ENCODE results near the gene OSBPL5.

GRCh38 chr11:3037945-3038271 lies 127.2 kb downstream of the OSBPL5 start:
- TF ChIP-seq, protein P1, sequence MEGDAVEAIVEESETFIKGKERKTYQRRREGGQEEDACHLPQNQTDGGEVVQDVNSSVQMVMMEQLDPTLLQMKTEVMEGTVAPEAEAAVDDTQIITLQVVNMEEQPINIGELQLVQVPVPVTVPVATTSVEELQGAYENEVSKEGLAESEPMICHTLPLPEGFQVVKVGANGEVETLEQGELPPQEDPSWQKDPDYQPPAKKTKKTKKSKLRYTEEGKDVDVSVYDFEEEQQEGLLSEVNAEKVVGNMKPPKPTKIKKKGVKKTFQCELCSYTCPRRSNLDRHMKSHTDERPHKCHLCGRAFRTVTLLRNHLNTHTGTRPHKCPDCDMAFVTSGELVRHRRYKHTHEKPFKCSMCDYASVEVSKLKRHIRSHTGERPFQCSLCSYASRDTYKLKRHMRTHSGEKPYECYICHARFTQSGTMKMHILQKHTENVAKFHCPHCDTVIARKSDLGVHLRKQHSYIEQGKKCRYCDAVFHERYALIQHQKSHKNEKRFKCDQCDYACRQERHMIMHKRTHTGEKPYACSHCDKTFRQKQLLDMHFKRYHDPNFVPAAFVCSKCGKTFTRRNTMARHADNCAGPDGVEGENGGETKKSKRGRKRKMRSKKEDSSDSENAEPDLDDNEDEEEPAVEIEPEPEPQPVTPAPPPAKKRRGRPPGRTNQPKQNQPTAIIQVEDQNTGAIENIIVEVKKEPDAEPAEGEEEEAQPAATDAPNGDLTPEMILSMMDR (IDR thresholded peaks at IDR 0.05), result no peak
- TF ChIP-seq EP300 (IDR thresholded peaks at IDR 0.05) (no peak), POLR2A (IDR thresholded peaks at IDR 0.05) (no peak)
